Measurements from ENCODE around the gene SBK2.
"Not testable (repeated sequence)": the region's sequence is repeated elsewhere in the genome, so short reads cannot be mapped to it uniquely, and the experiment has no call there.

Gene SBK2

DNA sequence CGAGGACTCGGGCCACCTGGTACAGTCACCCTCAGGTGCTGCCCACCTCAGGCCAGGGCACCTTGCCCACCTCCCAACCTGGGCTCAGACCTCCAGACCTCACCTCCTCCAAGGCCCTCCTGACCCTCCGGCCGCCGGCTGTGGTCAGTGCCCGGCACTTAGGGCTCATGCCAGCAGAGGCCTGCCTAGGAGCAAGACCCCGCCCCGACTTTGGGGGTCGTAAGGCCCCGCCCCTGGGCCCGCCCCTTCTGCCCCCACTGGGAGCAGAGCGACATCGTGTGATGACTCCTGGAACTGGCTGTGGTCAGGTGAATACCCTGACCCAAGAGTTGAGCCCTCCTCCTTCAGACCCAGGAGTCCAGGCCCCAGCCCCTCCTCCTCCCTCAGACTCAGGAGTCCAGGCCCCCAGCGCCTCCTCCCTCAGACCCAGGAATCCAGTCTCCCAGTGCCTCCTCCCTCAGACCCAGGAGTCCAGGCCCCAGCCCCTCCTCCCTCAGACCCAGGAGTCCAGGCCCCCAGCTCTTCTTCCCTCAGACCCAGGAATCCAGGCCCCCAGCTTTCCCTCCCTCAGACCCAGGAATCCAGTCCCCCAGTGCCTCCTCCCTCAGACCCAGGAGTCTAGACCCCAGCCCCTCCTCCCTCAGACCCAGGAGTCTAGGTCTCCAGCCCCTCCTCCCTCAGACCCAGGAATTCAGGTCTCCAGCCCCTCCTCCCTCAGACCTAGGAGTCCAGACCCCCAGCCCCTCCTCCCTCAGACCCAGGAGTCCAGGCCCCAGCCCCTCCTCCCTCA is at the start of gene SBK2:
SBK2 (minus strand) TSS at position 183 of the 790 bp plus-strand sequence. CDS start 839 bp downstream, outside the sequence.
- H3K9ac ChIP-seq (ENCODE audit: low read length) = no peak within 1 kb of the TSS
- TF ChIP-seq, protein P1, sequence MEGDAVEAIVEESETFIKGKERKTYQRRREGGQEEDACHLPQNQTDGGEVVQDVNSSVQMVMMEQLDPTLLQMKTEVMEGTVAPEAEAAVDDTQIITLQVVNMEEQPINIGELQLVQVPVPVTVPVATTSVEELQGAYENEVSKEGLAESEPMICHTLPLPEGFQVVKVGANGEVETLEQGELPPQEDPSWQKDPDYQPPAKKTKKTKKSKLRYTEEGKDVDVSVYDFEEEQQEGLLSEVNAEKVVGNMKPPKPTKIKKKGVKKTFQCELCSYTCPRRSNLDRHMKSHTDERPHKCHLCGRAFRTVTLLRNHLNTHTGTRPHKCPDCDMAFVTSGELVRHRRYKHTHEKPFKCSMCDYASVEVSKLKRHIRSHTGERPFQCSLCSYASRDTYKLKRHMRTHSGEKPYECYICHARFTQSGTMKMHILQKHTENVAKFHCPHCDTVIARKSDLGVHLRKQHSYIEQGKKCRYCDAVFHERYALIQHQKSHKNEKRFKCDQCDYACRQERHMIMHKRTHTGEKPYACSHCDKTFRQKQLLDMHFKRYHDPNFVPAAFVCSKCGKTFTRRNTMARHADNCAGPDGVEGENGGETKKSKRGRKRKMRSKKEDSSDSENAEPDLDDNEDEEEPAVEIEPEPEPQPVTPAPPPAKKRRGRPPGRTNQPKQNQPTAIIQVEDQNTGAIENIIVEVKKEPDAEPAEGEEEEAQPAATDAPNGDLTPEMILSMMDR (IDR thresholded peaks at IDR 0.05; ENCODE audit: insufficient read depth, low read length, poor library complexity, severe bottlenecking) = no peak
- TF ChIP-seq EZH2phosphoT487 (conservative IDR thresholded peaks at IDR 0.05; ENCODE audit: low read length) = no peak
- no peaks in the 10 kb centered on the region for H3K9me3 ChIP-seq (ENCODE audit: insufficient read depth, low read length)
- H4K20me1 ChIP-seq (ENCODE audit: low read depth, low read length) = no peaks in the 10 kb centered on the region
- no peak within 1 kb of the TSS for H3K27ac ChIP-seq (ENCODE audit: low read depth, low read length)
- H3K4me3 ChIP-seq (ENCODE audit: insufficient read depth, low read length, poor library complexity, severe bottlenecking) = no peak within 1 kb of the TSS
- H3K9me2 ChIP-seq (replicated peaks; ENCODE audit: insufficient read depth, low read length) = no peaks in the 10 kb centered on the region
- H3K4me2 ChIP-seq (ENCODE audit: low read depth, low read length, poor library complexity, severe bottlenecking) = no peak within 1 kb of the TSS
- no peaks in the 10 kb centered on the region for H3K79me2 ChIP-seq (ENCODE audit: insufficient read depth, low read length)
- H2AFZ ChIP-seq (ENCODE audit: low read depth, low read length, severe bottlenecking) = no peak within 1 kb of the TSS
- H3K36me3 ChIP-seq (ENCODE audit: low read length) = no peaks in the 10 kb centered on the region
- H3F3A ChIP-seq (ENCODE audit: insufficient read depth) = no peaks in the 10 kb centered on the region
- no peaks in the 10 kb centered on the region for H3K27me3 ChIP-seq (ENCODE audit: low read length)

DNA sequence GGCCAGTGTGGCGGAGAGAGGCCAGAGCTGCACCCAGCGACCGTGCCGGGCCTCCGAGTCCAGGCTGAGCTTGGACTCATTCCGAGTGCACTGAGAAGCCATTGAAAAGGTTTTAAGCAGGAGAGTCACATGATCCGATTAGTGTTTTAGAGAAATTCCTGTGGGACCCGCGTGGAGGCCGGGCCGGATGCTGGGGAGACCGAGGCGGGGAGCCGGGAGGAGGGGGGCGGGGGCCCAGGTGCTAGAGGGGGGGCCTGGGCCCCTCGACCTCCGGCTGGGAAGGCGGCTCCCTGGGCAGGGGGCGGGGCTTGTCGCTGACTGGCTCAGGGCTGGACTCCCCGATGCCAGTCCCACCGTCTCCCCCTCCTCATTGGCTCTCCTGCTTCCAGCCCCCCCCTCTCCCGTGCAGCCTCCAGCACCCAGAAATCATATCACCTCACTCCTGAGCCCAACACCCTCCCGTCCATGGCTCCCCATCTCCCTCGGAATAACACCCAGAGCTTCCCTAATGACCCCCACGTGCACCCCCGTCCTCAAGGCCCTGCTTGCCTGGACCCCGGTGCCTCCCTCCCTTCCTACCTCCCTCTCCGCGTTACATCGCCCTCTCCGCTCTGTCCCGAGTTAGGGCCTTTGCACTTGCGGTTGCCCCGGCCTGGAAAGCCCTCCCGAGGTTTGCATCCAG is 48.9 kb upstream of the SBK2 start:
- Histone ChIP-seq H3F3A (ENCODE audit: insufficient read depth) (no peaks in the 10 kb centered on the region), H4K20me1 (ENCODE audit: low read depth, low read length) (no peaks in the 10 kb centered on the region), H3K79me2 (ENCODE audit: insufficient read depth, low read length) (no peaks in the 10 kb centered on the region), H3K4me2 (ENCODE audit: low read depth, low read length, poor library complexity, severe bottlenecking) (no peak overlapping the region), H3K36me3 (ENCODE audit: low read length) (no peaks in the 10 kb centered on the region), H3K9me2 (replicated peaks; ENCODE audit: insufficient read depth, low read length) (no peaks in the 10 kb centered on the region), H3K27ac (ENCODE audit: low read depth, low read length) (no peak overlapping the region), H3K9ac (ENCODE audit: low read length) (no peak overlapping the region), H3K27me3 (ENCODE audit: low read length) (no peaks in the 10 kb centered on the region), H2AFZ (ENCODE audit: low read depth, low read length, severe bottlenecking) (no peak overlapping the region), H3K4me3 (ENCODE audit: insufficient read depth, low read length, poor library complexity, severe bottlenecking) (no peak overlapping the region), H3K9me3 (ENCODE audit: insufficient read depth, low read length) (no peaks in the 10 kb centered on the region)
- TF ChIP-seq, protein P1 (IDR thresholded peaks at IDR 0.05; ENCODE audit: insufficient read depth, low read length, poor library complexity, severe bottlenecking) = no peak
- no peak for TF ChIP-seq EZH2phosphoT487 (conservative IDR thresholded peaks at IDR 0.05; ENCODE audit: low read length)

DNA sequence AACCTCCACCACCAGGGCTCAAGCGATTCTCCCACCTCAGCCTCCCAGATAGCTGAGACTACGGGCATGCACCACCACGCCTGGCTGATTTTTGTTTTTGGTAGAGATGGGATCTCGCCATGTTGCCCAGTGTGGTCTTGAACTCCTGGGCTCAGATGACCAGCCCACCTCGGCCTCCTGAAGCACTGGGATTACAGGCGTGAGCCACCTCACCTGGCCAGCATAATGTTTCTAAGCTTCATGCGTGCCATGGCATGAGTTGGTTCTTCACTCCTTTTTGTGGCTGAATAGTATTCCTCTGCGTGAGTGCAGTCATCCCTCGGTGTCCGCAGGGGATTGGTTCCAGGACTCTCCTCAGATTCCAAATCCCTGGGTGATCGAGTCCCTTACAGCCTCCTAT is 47.9 kb upstream of the SBK2 start:
- Histone ChIP-seq H3K27ac (ENCODE audit: low read depth, low read length) (no peak overlapping the region), H2AFZ (ENCODE audit: low read depth, low read length, severe bottlenecking) (no peak overlapping the region), H3K9me3 (ENCODE audit: insufficient read depth, low read length) (no peaks in the 10 kb centered on the region), H3K27me3 (ENCODE audit: low read length) (no peaks in the 10 kb centered on the region), H3K4me3 (ENCODE audit: insufficient read depth, low read length, poor library complexity, severe bottlenecking) (no peak overlapping the region), H3K79me2 (ENCODE audit: insufficient read depth, low read length) (no peaks in the 10 kb centered on the region), H3K36me3 (ENCODE audit: low read length) (no peaks in the 10 kb centered on the region), H3K9ac (ENCODE audit: low read length) (no peak overlapping the region), H3K4me2 (ENCODE audit: low read depth, low read length, poor library complexity, severe bottlenecking) (no peak overlapping the region), H4K20me1 (ENCODE audit: low read depth, low read length) (no peaks in the 10 kb centered on the region), H3K9me2 (replicated peaks; ENCODE audit: insufficient read depth, low read length) (no peaks in the 10 kb centered on the region), H3F3A (ENCODE audit: insufficient read depth) (no peaks in the 10 kb centered on the region)
- TF ChIP-seq, protein P1 (IDR thresholded peaks at IDR 0.05; ENCODE audit: insufficient read depth, low read length, poor library complexity, severe bottlenecking) = no peak
- no peak for TF ChIP-seq EZH2phosphoT487 (conservative IDR thresholded peaks at IDR 0.05; ENCODE audit: low read length)

DNA sequence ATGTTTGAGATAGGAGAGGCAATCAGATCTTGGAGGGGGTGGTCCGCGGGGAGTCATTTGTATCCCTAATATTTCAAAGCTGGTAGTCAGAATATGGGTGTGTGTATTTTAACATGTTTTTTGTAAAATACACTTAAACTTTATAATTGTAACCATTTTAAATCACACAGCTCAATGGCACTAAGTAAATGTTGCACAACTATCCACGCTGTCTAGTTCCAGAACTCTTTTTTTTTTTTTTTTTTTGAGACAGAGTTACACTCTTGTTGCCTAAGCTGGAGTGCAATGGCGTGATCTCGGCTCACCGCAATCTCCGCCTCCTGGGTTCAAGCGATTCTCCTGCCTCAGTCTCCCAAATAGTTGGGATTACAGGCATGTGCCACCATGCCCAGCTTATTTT is 47.0 kb upstream of the SBK2 start:
- not testable (repeated sequence) for H3K9ac ChIP-seq (ENCODE audit: low read length); H3K79me2 ChIP-seq (ENCODE audit: insufficient read depth, low read length); H3K9me2 ChIP-seq (replicated peaks; ENCODE audit: insufficient read depth, low read length); H3K27ac ChIP-seq (ENCODE audit: low read depth, low read length); H3F3A ChIP-seq (ENCODE audit: insufficient read depth); H3K4me3 ChIP-seq (ENCODE audit: insufficient read depth, low read length, poor library complexity, severe bottlenecking); H3K27me3 ChIP-seq (ENCODE audit: low read length); H3K4me2 ChIP-seq (ENCODE audit: low read depth, low read length, poor library complexity, severe bottlenecking); H3K9me3 ChIP-seq (ENCODE audit: insufficient read depth, low read length); H4K20me1 ChIP-seq (ENCODE audit: low read depth, low read length); H2AFZ ChIP-seq (ENCODE audit: low read depth, low read length, severe bottlenecking); H3K36me3 ChIP-seq (ENCODE audit: low read length)

- not testable (repeated sequence) for H3K79me2 ChIP-seq (ENCODE audit: insufficient read depth, low read length); H3K27me3 ChIP-seq (ENCODE audit: low read length); H3F3A ChIP-seq (ENCODE audit: insufficient read depth); H3K9me3 ChIP-seq (ENCODE audit: insufficient read depth, low read length); H3K9ac ChIP-seq (ENCODE audit: low read length); H3K9me2 ChIP-seq (replicated peaks; ENCODE audit: insufficient read depth, low read length); H3K36me3 ChIP-seq (ENCODE audit: low read length); H3K27ac ChIP-seq (ENCODE audit: low read depth, low read length); H3K4me3 ChIP-seq (ENCODE audit: insufficient read depth, low read length, poor library complexity, severe bottlenecking); H2AFZ ChIP-seq (ENCODE audit: low read depth, low read length, severe bottlenecking); H4K20me1 ChIP-seq (ENCODE audit: low read depth, low read length); H3K4me2 ChIP-seq (ENCODE audit: low read depth, low read length, poor library complexity, severe bottlenecking)
Observed at GRCh38 chr19:55582284-55582683, 45.4 kb upstream of the SBK2 start.
